ENCODE results near the gene MZT1. TPM values are rescaled to one million over a fixed set of nuclear protein-coding genes. Genes with fewer than 3 reads are reported as not detected.

MZT1 gene
- total and polyA plus RNA-seq, 9 of the 15 experiments (the other 6 are each of a cell fraction or from before 2014, with no cell fraction given): 15.3 to 31.6 (median 24.1) TPM

DNA sequence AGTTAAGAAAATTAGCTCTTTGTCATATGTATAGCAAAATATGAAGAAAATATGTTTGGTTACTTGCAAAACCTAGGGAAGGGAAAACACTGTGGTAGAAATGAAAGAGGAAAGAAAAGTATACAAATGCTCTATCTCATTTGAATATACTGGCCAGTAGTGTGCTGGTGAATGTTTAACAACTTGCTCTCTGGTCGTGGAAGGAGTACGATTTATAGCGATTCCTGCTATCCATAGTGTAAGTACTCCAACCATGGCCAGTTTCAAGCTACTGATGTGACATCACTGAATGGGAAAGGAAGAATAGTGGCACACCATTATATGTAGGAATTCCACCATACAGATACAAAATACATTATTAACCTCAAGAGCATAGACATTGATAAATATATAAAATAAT is 9.6 kb upstream of the MZT1 start:
- Histone ChIP-seq H3K36me3 (ENCODE audit: control insufficient read depth, insufficient read depth, low read length) (peaks cover 73% of the 10 kb centered on the region), H3K9me1 (ENCODE audit: control insufficient read depth, insufficient read depth, low read length) (no peaks in the 10 kb centered on the region), H3K9ac (ENCODE audit: insufficient read depth in 1 of 2, low read depth in 2 of 2, low read length in 2 of 2) (no peak overlapping the region), H3K4me3 (no peak overlapping the region), H2AFZ (ENCODE audit: low read depth, low read length) (no peak overlapping the region), H3K9me3 (replicated peaks; ENCODE audit: control insufficient read depth, insufficient read depth, low read depth, low read length) (no peaks in the 10 kb centered on the region), H3K27me3 (ENCODE audit: control insufficient read depth in 2 of 2, insufficient read depth in 2 of 2, low read length in 2 of 2) (no peaks in the 10 kb centered on the region), H4K20me1 (replicated peaks; ENCODE audit: control insufficient read depth, insufficient read depth, low read length) (no peaks in the 10 kb centered on the region), H3K4me1 (replicated peaks in 1 of 2; ENCODE audit: control insufficient read depth in 2 of 2, insufficient read depth in 2 of 2, low read length in 2 of 2) (no peaks in the 10 kb centered on the region), H3K79me2 (ENCODE audit: control insufficient read depth, insufficient read depth, low read length) (peaks cover 31% of the 10 kb centered on the region), H3K4me2 (ENCODE audit: insufficient read depth, low read length) (no peak overlapping the region), H3K27ac (ENCODE audit: extremely low read depth, low read depth, low read length) (no peak overlapping the region)
- CTCF ChIA-PET (ENCODE audit: low intra/inter-chr PET ratio): no interaction called here
- ATAC-seq (no peak), DNase-seq (ENCODE audit: extremely low read depth in 1 of 4, low spot score in 3 of 4) (no peak), FAIRE-seq (no peak)
- no TSS peak for BruUV-seq (replicated peaks)
- POLR2A ChIA-PET: no interaction called here
- 94% methylated on average over 3 of the region's 3 CpGs for WGBS (ENCODE audit: insufficient coverage, low coverage, missing lambda C conversion rate)
- intact Hi-C loops (cut with micrococcal nuclease): no loop called here
- TF ChIP-seq FOS (IDR thresholded peaks at IDR 0.05; ENCODE audit: extremely low read depth, insufficient read length) (no peak), ZNF561 (CRISPR knock-in tag; conservative IDR thresholded peaks at IDR 0.05) (no peak), CBX1 (IDR thresholded peaks at IDR 0.05; ENCODE audit: low read depth) (no peak), KLF1 (tag; IDR thresholded peaks at IDR 0.05) (no peak), CREM (IDR thresholded peaks at IDR 0.05; ENCODE audit: low read depth) (no peak), ZSCAN32 (CRISPR knock-in tag; IDR thresholded peaks at IDR 0.05) (no peak), TBP (optimal IDR thresholded peaks at IDR 0.05; ENCODE audit: low read depth, low read length) (no peak), ARID1B (IDR thresholded peaks at IDR 0.05) (no peak), POLR2H (tag; IDR thresholded peaks at IDR 0.05; ENCODE audit: low read depth) (no peak)
- in situ Hi-C loops (cut with MboI): no loop called here
